IMR-90 (cell line): ENCODE data around the gene NPPC. TPM values are rescaled to one million over a fixed set of nuclear protein-coding genes. Genes with fewer than 3 reads are reported as not detected.
A peak's percentile ranks its signal among the peaks of the same experiment; 100 is the strongest.

Experiments
- ATAC-seq: fragments of 200-7000 bp; cut with Tn5 transposase; 2 replicates; pipeline ENCODE4 v1.9.1; 2020; ENCODE audit warnings: low read depth, mild to moderate bottlenecking, moderate library complexity
- BruUV-seq: library from RNA; stranded (reverse); fragments of 400-500 nt; replicated peaks from 2 replicates; lab custom pipeline; 2021; lab: Mats Ljungman, UMichigan
- CTCF ChIA-PET: fragments of 300-600 bp; formaldehyde crosslinking; extraction: SDS; loops from one replicate; lab custom pipeline; 2021; ENCODE audit warnings: antibody characterized with exemption; lab: Yijun Ruan, JAX
- POLR2A ChIA-PET: fragments of 300-600 bp; sonication (Branson Sonifier 250); formaldehyde crosslinking; loops from one replicate; lab custom pipeline; 2022; ENCODE audit warnings: antibody characterized with exemption; ENCODE audit not compliant: unreplicated experiment; lab: Charles Lee
- DNase-seq: peaks from one replicate; pipeline ENCODE4 v3.0.0; 2013
- H2AFZ ChIP-seq: replicated peaks from 2 replicates; pipeline ENCODE3; 2013; ENCODE audit warnings: low read length, mild to moderate bottlenecking; ENCODE audit not compliant: poor library complexity
- H2AK5ac ChIP-seq: 2 replicates; pipeline ENCODE4 v1.6.1; 2013; ENCODE audit warnings: low read depth, low read length, inconsistent platforms
- H2AK9ac ChIP-seq: replicated peaks from 2 replicates; pipeline ENCODE3; 2013; ENCODE audit warnings: mild to moderate bottlenecking, low read depth, low read length, moderate library complexity; ENCODE audit not compliant: poor library complexity
- H2BK120ac ChIP-seq: 2 replicates; pipeline ENCODE4 v1.6.1; 2013; ENCODE audit warnings: low read depth, low read length, inconsistent platforms
- H2BK15ac ChIP-seq: 3 replicates; pipeline ENCODE4 v1.6.1; 2013; ENCODE audit warnings: low read depth, low read length, inconsistent platforms
- H2BK20ac ChIP-seq: 2 replicates; pipeline ENCODE4 v1.6.1; 2013; ENCODE audit warnings: low read depth, mild to moderate bottlenecking, inconsistent platforms, low read length, moderate library complexity
- H2BK5ac ChIP-seq: 2 replicates; pipeline ENCODE4 v1.6.1; 2013; ENCODE audit warnings: mild to moderate bottlenecking, low read depth, low read length, inconsistent platforms; ENCODE audit not compliant: poor library complexity, severe bottlenecking
- H3K14ac ChIP-seq: replicated peaks from 2 replicates; pipeline ENCODE4 v1.6.1; 2013; ENCODE audit warnings: low read depth, low read length, inconsistent platforms
- H3K18ac ChIP-seq: 2 replicates; pipeline ENCODE4 v1.6.1; 2013; ENCODE audit warnings: low read depth, low read length, control low read depth
- H3K23ac ChIP-seq: 2 replicates; pipeline ENCODE4 v1.6.1; 2013; ENCODE audit warnings: low read depth, low read length, inconsistent platforms
- H3K27ac ChIP-seq: 2 replicates; pipeline ENCODE4 v1.5.1; 2013; ENCODE audit warnings: mild to moderate bottlenecking, control low read depth, low read length; ENCODE audit not compliant: insufficient read depth
- H3K27me3 ChIP-seq: 2 replicates; pipeline ENCODE4 v1.6.1; 2013; ENCODE audit warnings: low read length; ENCODE audit not compliant: control insufficient read depth, insufficient read depth
- H3K36me3 ChIP-seq: 2 replicates; pipeline ENCODE4 v1.6.1; 2013; ENCODE audit warnings: low read length, mixed read lengths; ENCODE audit not compliant: control insufficient read depth, insufficient read depth
- H3K4ac ChIP-seq: 2 replicates; pipeline ENCODE4 v1.6.1; 2013; ENCODE audit warnings: low read depth, low read length, inconsistent platforms
- H3K4me1 ChIP-seq: 2 replicates; pipeline ENCODE4 v1.6.1; 2013; ENCODE audit warnings: low read length, mixed read lengths; ENCODE audit not compliant: control insufficient read depth, insufficient read depth
- H3K4me2 ChIP-seq: 2 replicates; pipeline ENCODE4 v1.6.1; 2013; ENCODE audit warnings: low read depth, mild to moderate bottlenecking, control low read depth, low read length, moderate library complexity
- H3K4me3 ChIP-seq: 2 replicates; pipeline ENCODE4 v1.5.1; 2013; ENCODE audit warnings: low read depth, mild to moderate bottlenecking, control low read depth, low read length, moderate library complexity; ENCODE audit not compliant: insufficient read depth
- H3K56ac ChIP-seq: 2 replicates; pipeline ENCODE4 v1.6.1; 2013; ENCODE audit warnings: low read length, inconsistent platforms; ENCODE audit not compliant: insufficient read depth; ENCODE audit errors: extremely low read depth
- H3K79me1 ChIP-seq, 2 experiments: 2 replicates each; pipeline ENCODE4 v1.6.1; 2013; ENCODE audit warnings: low read length in 2 of 2, inconsistent platforms in 1 of 2, low read depth in 1 of 2
- H3K9ac ChIP-seq: 2 replicates; pipeline ENCODE4 v1.6.1; 2013; ENCODE audit warnings: low read depth, low read length, control low read depth
- H3K9me1 ChIP-seq: 2 replicates; pipeline ENCODE4 v1.6.1; 2013; ENCODE audit warnings: low read length, inconsistent platforms; ENCODE audit not compliant: insufficient read depth
- H3K9me3 ChIP-seq: 2 replicates; pipeline ENCODE4 v1.6.1; 2013; ENCODE audit warnings: low read length; ENCODE audit not compliant: control insufficient read depth, insufficient read depth
- H4K20me1 ChIP-seq: 2 replicates; pipeline ENCODE4 v1.6.1; 2013; ENCODE audit warnings: low read length, inconsistent platforms; ENCODE audit not compliant: insufficient read depth
- H4K5ac ChIP-seq: 2 replicates; pipeline ENCODE4 v1.6.1; 2013; ENCODE audit warnings: mild to moderate bottlenecking, low read depth, low read length, control low read depth
- H4K8ac ChIP-seq, 2 experiments: 2 replicates each; pipeline ENCODE4 v1.6.1; 2013; ENCODE audit warnings: low read depth in 2 of 2, low read length in 2 of 2, control low read depth in 1 of 2, inconsistent platforms in 1 of 2
- H4K91ac ChIP-seq: 2 replicates; pipeline ENCODE4 v1.6.1; 2013; ENCODE audit warnings: low read depth, low read length, inconsistent platforms; ENCODE audit not compliant: insufficient read depth
- BHLHE40 ChIP-seq: fragments of 150-350 bp; IDR thresholded peaks from 2 replicates; pipeline ENCODE4 v1.6.1; 2016; ENCODE audit warnings: mild to moderate bottlenecking, low read depth, low read length
- CEBPB ChIP-seq: IDR thresholded peaks from 2 replicates; pipeline ENCODE4 v1.6.1; 2012; ENCODE audit warnings: low read depth, low read length, improper control_type of control experiment
- MAFK ChIP-seq: IDR thresholded peaks from 2 replicates; pipeline ENCODE4 v1.6.1; 2012; ENCODE audit warnings: low read depth, low read length, improper control_type of control experiment
- MAZ ChIP-seq: IDR thresholded peaks from 2 replicates; pipeline ENCODE4 v1.6.1; 2012; ENCODE audit warnings: low read depth, mild to moderate bottlenecking, low read length, improper control_type of control experiment, moderate library complexity, borderline replicate concordance
- NFE2L2 ChIP-seq: fragments of 150-350 bp; IDR thresholded peaks from 2 replicates; pipeline ENCODE4 v1.6.1; 2016; ENCODE audit warnings: low read depth, mild to moderate bottlenecking, low read length
- POLR2A ChIP-seq: IDR thresholded peaks from 2 replicates; pipeline ENCODE4 v1.6.1; 2012; ENCODE audit warnings: mild to moderate bottlenecking, low read depth, low read length
- RCOR1 ChIP-seq: IDR thresholded peaks from 2 replicates; pipeline ENCODE4 v1.6.1; 2012; ENCODE audit warnings: mild to moderate bottlenecking, low read length, improper control_type of control experiment; ENCODE audit not compliant: insufficient replicate concordance
- RFX5 ChIP-seq: IDR thresholded peaks from 2 replicates; pipeline ENCODE4 v1.8.0; 2012; ENCODE audit warnings: low read depth, mild to moderate bottlenecking, low read length, moderate library complexity
- SMC3 ChIP-seq: fragments of 150-350 bp; IDR thresholded peaks from 2 replicates; pipeline ENCODE4 v1.6.1; 2016; ENCODE audit warnings: low read depth, mild to moderate bottlenecking, antibody characterized with exemption, low read length, moderate library complexity
- WGBS, 2 experiments: methylation state at CpG; one replicate each; pipeline versions ENCODE4 v1.1.5 to v1.1.7; 2013; ENCODE audit warnings: missing lambda C conversion rate in 2 of 2; ENCODE audit not compliant: insufficient read length in 1 of 2; ENCODE audit errors: extremely low coverage in 2 of 2; 5-methylcytosine and 5-hydroxymethylcytosine counted together
- dilution Hi-C: fragments of 300-500 bp; cut with HindIII; formaldehyde crosslinking; loops from one replicate; pipeline ENCODE4 v1.14.3; 2018; ENCODE audit warnings: low sequenced_read_pairs; ENCODE audit not compliant: unreplicated experiment
- in situ Hi-C: fragments of 300-500 bp; cut with MboI; formaldehyde crosslinking; loops from 3 replicates; pipeline ENCODE4 v1.14.3; 2019; ENCODE audit warnings: low sequenced_read_pairs, inconsistent platforms, mixed read lengths
- intact Hi-C: fragments of 100-400 bp; cut with micrococcal nuclease; formaldehyde crosslinking; loops from 2 replicates; pipeline ENCODE4 v1.10.0; 2022
- polyA plus RNA-seq, 3 experiments: library from polyadenylated mRNA; depleted of rRNA; stranded (reverse); fragments of >200 nt; gene quantifications; 2 replicates each; pipeline ENCODE4 v1.2.3, GENCODE V29; 2012; ENCODE audit warnings: low replicate concordance in 1 of 3
- total RNA-seq: library from RNA; depleted of rRNA; stranded (reverse); fragments of >200 nt; gene quantifications from 2 replicates; pipeline ENCODE4 v1.2.3, GENCODE V29; 2012
- TF ChIP-seq, protein P1 (sequence below): fragments of 150-350 bp; IDR thresholded peaks from 2 replicates; pipeline ENCODE4 v1.6.1; 2016; ENCODE audit warnings: low read depth, mild to moderate bottlenecking, low read length, moderate library complexity, borderline replicate concordance
- TF ChIP-seq, protein P2 (sequence below): conservative IDR thresholded peaks from 2 replicates; pipeline ENCODE4 v1.5.1; 2012; ENCODE audit warnings: mild to moderate bottlenecking, low read depth, low read length, improper control_type of control experiment

NPPC gene
- total and polyA plus RNA-seq, 2 of the 4 experiments (the other 2 are of a cell fraction), result 0.22 to 0.36 TPM

DNA sequence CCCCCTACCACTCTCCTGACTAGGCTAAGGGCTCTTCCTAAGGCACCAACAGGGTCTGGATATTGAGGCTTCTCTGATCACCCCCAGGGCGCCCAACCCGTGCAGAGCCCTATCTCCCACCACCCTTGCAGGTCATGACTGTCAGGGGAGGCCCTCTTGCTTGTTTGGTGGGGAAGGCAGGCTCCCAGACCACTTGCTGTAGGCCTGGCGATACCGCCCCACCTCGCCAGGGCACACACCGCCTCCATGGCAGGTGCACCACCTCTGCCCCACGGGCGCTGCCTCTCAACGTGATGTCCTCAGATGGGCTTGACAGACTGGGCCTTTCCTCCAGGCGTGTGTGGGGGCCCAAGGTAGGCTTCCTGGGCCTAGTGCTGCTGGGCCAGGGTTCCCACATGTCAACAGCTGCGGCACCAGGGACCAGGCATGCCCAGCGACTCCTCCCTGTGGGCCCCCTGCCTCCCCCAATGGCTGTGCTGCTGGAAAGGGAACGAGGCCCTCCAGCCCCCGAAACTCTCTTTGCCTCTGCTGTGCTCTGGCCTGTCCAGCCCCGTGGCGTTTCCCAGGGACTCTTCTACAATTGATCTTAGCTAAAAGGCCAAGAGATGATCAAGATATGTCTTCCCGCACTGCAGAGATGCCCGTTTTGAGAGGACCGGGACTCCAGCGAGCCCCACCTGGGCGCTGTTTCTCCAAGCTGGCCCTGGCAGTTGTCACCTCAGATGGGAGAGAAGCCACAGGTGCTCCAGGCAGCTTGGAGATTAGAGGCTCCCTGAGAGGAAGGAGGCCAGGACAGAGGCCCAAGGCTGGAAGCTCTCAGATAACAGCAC is 7.5 kb downstream of the NPPC start (continued):
- no peak for TF ChIP-seq POLR2A

DNA sequence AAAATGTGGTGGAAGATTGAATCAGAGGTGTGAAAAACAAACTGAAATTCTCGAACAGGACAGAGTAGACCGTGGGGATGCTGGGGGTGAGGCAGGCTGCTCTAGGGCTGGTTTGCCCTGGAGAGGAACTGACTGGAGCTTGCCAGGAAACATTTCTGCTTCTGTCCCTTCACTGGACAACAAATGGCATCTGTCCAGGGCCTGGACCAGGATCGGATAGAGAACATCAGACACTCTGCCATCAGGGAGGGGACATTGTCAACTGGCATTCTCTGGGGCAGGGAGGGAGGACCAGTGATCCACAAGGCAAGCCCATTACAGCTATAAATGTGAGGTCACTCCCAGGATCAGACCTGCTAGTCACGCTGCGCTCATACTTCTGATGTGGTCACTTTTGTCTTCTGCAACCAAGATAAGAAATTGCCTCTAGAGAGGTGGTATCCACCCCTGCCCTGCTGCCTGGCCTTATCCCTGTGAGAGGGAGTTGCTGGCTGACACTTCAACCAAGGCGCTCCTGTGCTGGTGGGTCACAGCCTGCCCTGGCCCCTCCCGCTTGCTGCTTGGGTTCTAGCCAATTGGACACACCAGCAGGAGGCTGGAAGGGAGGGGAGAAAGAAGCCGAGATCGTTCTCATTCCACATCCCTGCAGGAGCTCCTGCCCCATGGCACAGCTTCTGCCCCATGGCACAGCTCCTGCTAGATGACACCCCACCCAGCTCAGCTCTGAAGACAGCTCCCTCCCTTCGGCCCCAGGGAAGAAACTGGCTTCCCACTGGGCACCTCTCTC is 8.7 kb downstream of the NPPC start:
- Histone ChIP-seq H4K20me1 (no peaks in the 10 kb centered on the region), H4K5ac (no peak overlapping the region), H3K27ac (no peak overlapping the region), H3K56ac (no peak overlapping the region), H3K4ac (no peak overlapping the region), H3K9me1 (no peaks in the 10 kb centered on the region), H3K9ac (no peak overlapping the region), H3K14ac (no peak overlapping the region), H4K8ac (no peak overlapping the region), H4K91ac (no peak overlapping the region), H2AFZ (peak overlapping the region; percentile 10), H3K27me3 (peaks cover 36% of the 10 kb centered on the region), H3K18ac (no peak overlapping the region), H3K36me3 (no peaks in the 10 kb centered on the region), H2BK5ac (no peak overlapping the region), H2AK9ac (no peak overlapping the region), H2AK5ac (no peak overlapping the region), H2BK120ac (no peak overlapping the region), H3K79me1 (no peaks in the 10 kb centered on the region), H3K23ac (no peak overlapping the region), H3K4me3 (no peak overlapping the region), H3K9me3 (no peaks in the 10 kb centered on the region), H2BK15ac (no peak overlapping the region), H3K4me1 (no peaks in the 10 kb centered on the region), H3K4me2 (no peak overlapping the region), H2BK20ac (no peak overlapping the region)
- no peak for DNase-seq
- ChIA-PET CTCF (interaction anchor here (0.6 kb wide), 1 partner anchor 390 kb away, joined by 3 read pairs; no protein-coding TSS in a partner anchor), POLR2A (no interaction called here)
- dilution Hi-C loops (no loop called here), in situ Hi-C loops (no loop called here), intact Hi-C loops (no loop called here)
- no peak for ATAC-seq
- no TSS peak for BruUV-seq
- WGBS, 2 experiments, result 31% methylated on average over 5 of the region's 10 CpGs; no CpG with 5 or more reads in 1 of the 2 experiments
- TF ChIP-seq MAFK (no peak), NFE2L2 (no peak), RCOR1 (no peak), BHLHE40 (no peak), SMC3 (no peak), POLR2A (no peak), CEBPB (no peak), MAZ (no peak), RFX5 (no peak)
- TF ChIP-seq, protein P1, sequence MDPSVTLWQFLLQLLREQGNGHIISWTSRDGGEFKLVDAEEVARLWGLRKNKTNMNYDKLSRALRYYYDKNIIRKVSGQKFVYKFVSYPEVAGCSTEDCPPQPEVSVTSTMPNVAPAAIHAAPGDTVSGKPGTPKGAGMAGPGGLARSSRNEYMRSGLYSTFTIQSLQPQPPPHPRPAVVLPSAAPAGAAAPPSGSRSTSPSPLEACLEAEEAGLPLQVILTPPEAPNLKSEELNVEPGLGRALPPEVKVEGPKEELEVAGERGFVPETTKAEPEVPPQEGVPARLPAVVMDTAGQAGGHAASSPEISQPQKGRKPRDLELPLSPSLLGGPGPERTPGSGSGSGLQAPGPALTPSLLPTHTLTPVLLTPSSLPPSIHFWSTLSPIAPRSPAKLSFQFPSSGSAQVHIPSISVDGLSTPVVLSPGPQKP, result no peak
- TF ChIP-seq, protein P2, sequence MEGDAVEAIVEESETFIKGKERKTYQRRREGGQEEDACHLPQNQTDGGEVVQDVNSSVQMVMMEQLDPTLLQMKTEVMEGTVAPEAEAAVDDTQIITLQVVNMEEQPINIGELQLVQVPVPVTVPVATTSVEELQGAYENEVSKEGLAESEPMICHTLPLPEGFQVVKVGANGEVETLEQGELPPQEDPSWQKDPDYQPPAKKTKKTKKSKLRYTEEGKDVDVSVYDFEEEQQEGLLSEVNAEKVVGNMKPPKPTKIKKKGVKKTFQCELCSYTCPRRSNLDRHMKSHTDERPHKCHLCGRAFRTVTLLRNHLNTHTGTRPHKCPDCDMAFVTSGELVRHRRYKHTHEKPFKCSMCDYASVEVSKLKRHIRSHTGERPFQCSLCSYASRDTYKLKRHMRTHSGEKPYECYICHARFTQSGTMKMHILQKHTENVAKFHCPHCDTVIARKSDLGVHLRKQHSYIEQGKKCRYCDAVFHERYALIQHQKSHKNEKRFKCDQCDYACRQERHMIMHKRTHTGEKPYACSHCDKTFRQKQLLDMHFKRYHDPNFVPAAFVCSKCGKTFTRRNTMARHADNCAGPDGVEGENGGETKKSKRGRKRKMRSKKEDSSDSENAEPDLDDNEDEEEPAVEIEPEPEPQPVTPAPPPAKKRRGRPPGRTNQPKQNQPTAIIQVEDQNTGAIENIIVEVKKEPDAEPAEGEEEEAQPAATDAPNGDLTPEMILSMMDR, result no peak
